HG03457 (cell line): ENCODE data around the gene IFT43.

Experiments used
- ATAC-seq: cut with Tn5 transposase; IDR thresholded peaks from one replicate; pipeline ENCODE4 v1.9.1; 2021; ENCODE audit warnings: moderate number of reproducible peaks; ENCODE audit not compliant: unreplicated experiment

IFT43 gene

GRCh38 chr14:76011930-76012329 is 26.4 kb downstream of the IFT43 start:
- ATAC-seq, result no peak

- ATAC-seq, result no peak
Observed at GRCh38 chr14:76012354-76012753, 26.8 kb downstream of the IFT43 start.

GRCh38 chr14:76015191-76015590 is 29.6 kb downstream of the IFT43 start:
- no peak for ATAC-seq

GRCh38 chr14:76015668-76016067 is 30.1 kb downstream of the IFT43 start:
- ATAC-seq, result no peak

- ATAC-seq, result no peak
Observed at GRCh38 chr14:76019676-76020075, 34.1 kb downstream of the IFT43 start.

- no peak for ATAC-seq
Observed at GRCh38 chr14:76022991-76023390, 37.4 kb downstream of the IFT43 start.

- ATAC-seq, result no peak
Observed at GRCh38 chr14:76023757-76024156, 38.2 kb downstream of the IFT43 start.

- no peak for ATAC-seq
Observed at GRCh38 chr14:76024211-76024907, 38.8 kb downstream of the IFT43 start.

GRCh38 chr14:76034566-76034965 is 49.0 kb downstream of the IFT43 start:
- no peak for ATAC-seq

GRCh38 chr14:76040704-76041103 is 55.1 kb downstream of the IFT43 start:
- no peak for ATAC-seq

GRCh38 chr14:76045773-76046172 is 60.2 kb downstream of the IFT43 start:
- ATAC-seq, result no peak

GRCh38 chr14:76050250-76050649 is 64.7 kb downstream of the IFT43 start:
- no peak for ATAC-seq

GRCh38 chr14:76050797-76051392 is 65.3 kb downstream of the IFT43 start:
- ATAC-seq, result no peak

- ATAC-seq, result no peak
Observed at GRCh38 chr14:76051717-76052465, 66.3 kb downstream of the IFT43 start.

GRCh38 chr14:76053572-76054355 is 68.2 kb downstream of the IFT43 start:
- ATAC-seq, result no peak

GRCh38 chr14:76055330-76055729 is 69.8 kb downstream of the IFT43 start:
- no peak for ATAC-seq

- ATAC-seq, result no peak
Observed at GRCh38 chr14:76056128-76056527, 70.6 kb downstream of the IFT43 start.

- ATAC-seq, result no peak
Observed at GRCh38 chr14:76057914-76058313, 72.4 kb downstream of the IFT43 start.

- ATAC-seq, result no peak
Observed at GRCh38 chr14:76063327-76063726, 77.8 kb downstream of the IFT43 start.

- no peak for ATAC-seq
Observed at GRCh38 chr14:76065519-76065918, 80.0 kb downstream of the IFT43 start.

- ATAC-seq, result no peak
Observed at GRCh38 chr14:76067536-76067935, 82.0 kb downstream of the IFT43 start.
